Osteocyte (in vitro differentiated cells): Measurements from ENCODE around the gene VEZF1. TPM values are rescaled to one million over a fixed set of nuclear protein-coding genes. Genes with fewer than 3 reads are reported as not detected.

Source experiments
- DNase-seq: peaks from one replicate; pipeline ENCODE4 v3.0.0; 2021; ENCODE audit warnings: mixed read lengths; ENCODE audit not compliant: unreplicated experiment; ENCODE audit errors: extremely low spot score
- H3K27ac Mint-ChIP-seq: one replicate; pipeline ENCODE4 v1.8.0; 2021; ENCODE audit warnings: mild to moderate bottlenecking, mixed read lengths; ENCODE audit not compliant: unreplicated experiment
- H3K27me3 Mint-ChIP-seq: one replicate; pipeline ENCODE4 v1.8.0; 2021; ENCODE audit warnings: mixed read lengths; ENCODE audit not compliant: unreplicated experiment
- H3K36me3 Mint-ChIP-seq: one replicate; pipeline ENCODE4 v1.8.0; 2021; ENCODE audit warnings: mixed read lengths; ENCODE audit not compliant: unreplicated experiment
- H3K4me1 Mint-ChIP-seq: one replicate; pipeline ENCODE4 v1.8.0; 2021; ENCODE audit warnings: mixed read lengths; ENCODE audit not compliant: unreplicated experiment
- H3K4me3 Mint-ChIP-seq: one replicate; pipeline ENCODE4 v1.8.0; 2021; ENCODE audit warnings: mild to moderate bottlenecking, moderate library complexity, mixed read lengths; ENCODE audit not compliant: unreplicated experiment
- H3K9me3 Mint-ChIP-seq: one replicate; pipeline ENCODE4 v1.8.0; 2021; ENCODE audit warnings: mixed read lengths; ENCODE audit not compliant: unreplicated experiment
- total RNA-seq: library from RNA; stranded (reverse); gene quantifications from 2 replicates; pipeline ENCODE4 v1.2.1, GENCODE V29; 2021
- TF ChIP-seq, protein P1 (sequence below): fragments of 200-600 bp; sonication (generic); IDR thresholded peaks from 2 replicates; pipeline ENCODE4 v1.5.0; 2021; ENCODE audit warnings: antibody characterized with exemption, mild to moderate bottlenecking, moderate library complexity

Gene VEZF1
- total RNA-seq, 1 donor from 2014 or later, result 50.6 TPM

DNA sequence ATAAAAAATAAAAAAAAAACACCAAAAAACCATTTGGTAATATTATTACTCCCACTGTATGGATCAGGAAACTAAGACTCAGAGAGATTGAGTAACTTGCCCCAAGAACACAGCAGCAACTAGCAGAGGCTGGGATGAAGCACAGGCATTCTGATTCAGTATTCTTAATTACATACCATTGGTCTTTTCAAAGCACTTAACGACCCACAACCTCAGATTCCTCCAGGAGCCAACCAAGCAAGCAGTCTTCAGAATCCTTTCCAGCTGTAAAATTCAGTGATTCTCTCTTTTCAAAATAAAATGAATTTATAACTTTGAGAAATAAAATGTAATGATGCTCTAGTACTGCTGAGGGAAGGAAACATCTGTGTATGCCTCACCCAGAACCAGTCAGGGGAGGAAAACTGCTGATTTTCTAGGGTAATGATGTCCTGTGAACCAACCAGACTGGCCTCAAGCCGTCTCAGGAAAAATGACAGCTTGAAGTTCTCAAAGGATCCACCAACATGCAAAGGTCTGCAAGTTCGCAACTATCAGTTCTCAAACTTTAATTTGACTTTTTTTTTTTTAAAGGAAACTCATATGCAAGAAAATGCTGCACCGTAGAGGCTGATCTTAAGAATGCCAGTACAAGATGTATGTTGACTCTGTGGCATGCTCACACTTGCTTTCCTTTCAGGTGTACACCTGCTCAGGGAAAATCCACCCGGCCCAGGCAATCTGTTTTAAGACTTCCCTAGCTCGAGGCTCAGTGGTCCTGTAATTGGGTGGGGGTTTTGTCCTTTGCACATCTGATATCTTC is 41.9 kb downstream of the VEZF1 start:
- TF ChIP-seq, protein P1, sequence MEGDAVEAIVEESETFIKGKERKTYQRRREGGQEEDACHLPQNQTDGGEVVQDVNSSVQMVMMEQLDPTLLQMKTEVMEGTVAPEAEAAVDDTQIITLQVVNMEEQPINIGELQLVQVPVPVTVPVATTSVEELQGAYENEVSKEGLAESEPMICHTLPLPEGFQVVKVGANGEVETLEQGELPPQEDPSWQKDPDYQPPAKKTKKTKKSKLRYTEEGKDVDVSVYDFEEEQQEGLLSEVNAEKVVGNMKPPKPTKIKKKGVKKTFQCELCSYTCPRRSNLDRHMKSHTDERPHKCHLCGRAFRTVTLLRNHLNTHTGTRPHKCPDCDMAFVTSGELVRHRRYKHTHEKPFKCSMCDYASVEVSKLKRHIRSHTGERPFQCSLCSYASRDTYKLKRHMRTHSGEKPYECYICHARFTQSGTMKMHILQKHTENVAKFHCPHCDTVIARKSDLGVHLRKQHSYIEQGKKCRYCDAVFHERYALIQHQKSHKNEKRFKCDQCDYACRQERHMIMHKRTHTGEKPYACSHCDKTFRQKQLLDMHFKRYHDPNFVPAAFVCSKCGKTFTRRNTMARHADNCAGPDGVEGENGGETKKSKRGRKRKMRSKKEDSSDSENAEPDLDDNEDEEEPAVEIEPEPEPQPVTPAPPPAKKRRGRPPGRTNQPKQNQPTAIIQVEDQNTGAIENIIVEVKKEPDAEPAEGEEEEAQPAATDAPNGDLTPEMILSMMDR, result no peak
- Mint-ChIP-seq H3K27me3 (no peaks in the 10 kb centered on the region), H3K4me1 (peaks cover 79% of the 10 kb centered on the region), H3K9me3 (no peaks in the 10 kb centered on the region), H3K36me3 (no peaks in the 10 kb centered on the region), H3K4me3 (peak overlapping the region; percentile 65), H3K27ac (peak overlapping the region; percentile 85)
- DNase-seq, result no peak

DNA sequence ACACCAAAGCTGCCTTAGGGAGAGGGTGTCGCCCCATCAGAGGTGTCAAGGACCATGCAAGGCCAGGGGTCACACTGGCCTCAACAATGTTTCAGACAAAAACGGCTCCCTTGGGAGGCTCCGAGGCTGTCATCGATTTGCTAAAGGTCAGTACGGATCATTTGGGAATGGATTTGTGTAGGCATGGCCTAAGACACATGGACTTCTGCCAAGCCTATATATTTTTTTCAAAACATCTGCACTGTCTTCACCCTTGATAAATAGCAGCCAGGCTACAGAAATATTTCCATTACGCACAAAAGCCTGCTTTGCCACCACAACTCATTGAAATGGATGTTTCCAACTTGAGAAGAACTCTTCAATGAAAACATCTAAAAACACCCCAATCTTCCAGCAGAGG is 43.1 kb downstream of the VEZF1 start:
- DNase-seq, result no peak
- Mint-ChIP-seq H3K27ac (no peak overlapping the region), H3K4me1 (peaks cover 78% of the 10 kb centered on the region), H3K4me3 (no peak overlapping the region), H3K36me3 (no peaks in the 10 kb centered on the region), H3K9me3 (no peaks in the 10 kb centered on the region), H3K27me3 (no peaks in the 10 kb centered on the region)
- TF ChIP-seq, protein P1, result no peak

DNA sequence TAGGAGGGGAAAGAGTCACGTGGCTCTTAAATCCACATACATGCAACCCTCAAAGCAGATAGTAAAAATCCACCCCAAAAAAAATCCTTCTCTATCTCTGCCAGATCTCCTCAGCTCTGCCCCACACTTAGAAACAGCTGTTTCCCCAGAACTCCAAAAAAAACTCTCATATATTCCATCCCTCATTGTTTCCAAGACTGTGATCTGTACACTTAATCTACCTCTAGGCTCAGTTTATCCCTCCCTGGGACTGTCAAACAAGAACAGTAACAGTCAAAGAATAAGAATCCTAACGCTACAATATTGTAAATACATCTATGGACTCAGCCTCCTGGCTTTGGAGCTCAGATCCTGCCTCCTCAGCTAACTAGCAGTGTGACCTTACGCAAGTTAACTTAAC is 44.4 kb downstream of the VEZF1 start:
- Mint-ChIP-seq H3K4me1 (peaks cover 67% of the 10 kb centered on the region), H3K36me3 (no peaks in the 10 kb centered on the region), H3K9me3 (no peaks in the 10 kb centered on the region), H3K4me3 (no peak overlapping the region), H3K27me3 (no peaks in the 10 kb centered on the region), H3K27ac (no peak overlapping the region)
- no peak for DNase-seq
- TF ChIP-seq, protein P1, result no peak

DNA sequence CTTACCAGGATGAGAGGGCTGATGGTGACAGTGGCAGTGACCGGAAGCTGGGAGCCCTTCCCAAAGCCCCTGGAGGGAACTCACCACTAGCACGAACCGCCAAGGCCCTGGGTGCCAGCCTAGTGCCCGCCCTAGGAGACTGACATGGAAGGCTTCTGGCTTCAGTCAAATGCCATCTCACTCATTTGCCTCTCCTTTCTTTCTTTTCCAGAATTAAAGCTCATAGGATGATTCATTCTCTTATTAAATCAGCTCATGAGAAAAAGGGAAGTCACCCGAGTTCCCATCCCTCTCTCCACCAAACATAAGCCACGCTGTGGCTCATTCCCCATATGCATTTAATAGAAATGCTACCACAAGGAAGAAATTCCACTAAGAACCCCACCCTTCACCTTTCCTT is 44.9 kb downstream of the VEZF1 start:
- Mint-ChIP-seq H3K36me3 (no peaks in the 10 kb centered on the region), H3K4me1 (peaks cover 62% of the 10 kb centered on the region), H3K27me3 (no peaks in the 10 kb centered on the region), H3K9me3 (no peaks in the 10 kb centered on the region), H3K27ac (peak overlapping the region; percentile 58), H3K4me3 (no peak overlapping the region)
- TF ChIP-seq, protein P1, result no peak
- no peak for DNase-seq

DNA sequence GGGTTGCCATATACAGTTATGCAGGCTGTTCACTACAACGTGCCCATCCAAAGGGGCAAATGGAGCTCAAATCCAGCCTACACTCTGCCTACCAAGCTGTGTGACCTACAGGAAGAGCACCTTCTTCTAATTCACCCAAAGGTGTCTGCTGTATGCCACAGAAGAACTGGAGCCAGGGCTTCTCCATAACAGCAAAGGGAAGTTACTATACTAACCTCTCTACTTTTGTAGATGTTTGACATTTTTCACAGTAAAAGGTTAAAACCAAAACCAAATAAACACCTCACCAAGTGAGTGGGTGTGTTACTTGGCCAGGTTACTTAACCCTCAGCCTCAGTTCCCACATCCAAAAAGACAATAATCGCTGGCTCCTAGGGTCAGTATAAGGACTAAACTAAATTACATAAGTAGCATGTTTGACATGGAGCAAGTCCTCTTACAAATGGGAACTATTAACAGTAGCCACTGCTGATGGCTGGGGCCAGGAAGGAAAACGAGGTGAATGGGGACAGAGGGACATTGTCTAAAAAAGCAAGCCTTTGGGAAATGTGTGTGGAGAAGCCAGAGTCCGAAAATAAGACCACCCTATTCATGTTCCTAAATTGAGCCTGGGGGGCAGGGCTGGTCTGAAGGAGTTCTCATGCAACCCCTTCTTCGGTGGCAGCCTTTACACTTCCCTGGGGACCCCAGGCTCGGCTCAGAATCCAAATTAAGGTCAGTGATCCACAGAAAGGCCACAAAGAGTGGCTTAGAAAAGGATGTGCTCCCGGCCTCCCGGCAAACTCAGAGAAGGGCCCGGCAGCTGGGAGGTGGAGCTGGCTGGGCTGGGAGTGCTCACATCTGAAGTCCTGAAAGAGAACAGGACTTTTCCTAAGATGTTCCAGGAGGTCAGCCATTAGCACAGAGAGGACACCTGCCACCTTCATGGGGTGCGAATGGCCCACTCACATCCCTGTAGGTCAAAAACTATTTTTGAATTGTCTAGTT is 46.4 kb downstream of the VEZF1 start:
- no peak for DNase-seq
- no peaks in the 10 kb centered on the region for H3K9me3 Mint-ChIP-seq
- H3K4me1 Mint-ChIP-seq, result peaks cover 50% of the 10 kb centered on the region
- no peaks in the 10 kb centered on the region for H3K27me3 Mint-ChIP-seq
- TF ChIP-seq, protein P1, result no peak
- no peaks in the 10 kb centered on the region for H3K36me3 Mint-ChIP-seq
- no peak overlapping the region for H3K27ac Mint-ChIP-seq
- no peak overlapping the region for H3K4me3 Mint-ChIP-seq
